HG03159 (cell line): ENCODE results near the gene LHPP.
A peak's percentile ranks its signal among the peaks of the same experiment; 100 is the strongest.

Experiments
- ATAC-seq: cut with Tn5 transposase; IDR thresholded peaks from one replicate; pipeline ENCODE4 v1.9.1; 2021; ENCODE audit warnings: mild to moderate bottlenecking, moderate library complexity; ENCODE audit not compliant: unreplicated experiment

The LHPP gene

GRCh38 chr10:124618470-124619073, 156.9 kb downstream of the LHPP start:
- no peak for ATAC-seq

- ATAC-seq = no peak
These were observed 157.6 kb downstream of the LHPP start for GRCh38 chr10:124619195-124619594.

GRCh38 chr10:124619802-124620490, 158.3 kb downstream of the LHPP start:
- ATAC-seq = peak; percentile 43

GRCh38 chr10:124621637-124622036, 160.0 kb downstream of the LHPP start:
- no peak for ATAC-seq

GRCh38 chr10:124622158-124622557, 160.5 kb downstream of the LHPP start:
- ATAC-seq = no peak

- no peak for ATAC-seq
These were observed 161.4 kb downstream of the LHPP start for GRCh38 chr10:124622866-124623536.

GRCh38 chr10:124624006-124624405, 162.4 kb downstream of the LHPP start:
- no peak for ATAC-seq

GRCh38 chr10:124624466-124624865, 162.8 kb downstream of the LHPP start:
- ATAC-seq = no peak

GRCh38 chr10:124624895-124625294, 163.3 kb downstream of the LHPP start:
- ATAC-seq = no peak

GRCh38 chr10:124625831-124626238, 164.2 kb downstream of the LHPP start:
- no peak for ATAC-seq

GRCh38 chr10:124626759-124627380, 165.2 kb downstream of the LHPP start:
- peak; percentile 59 for ATAC-seq

GRCh38 chr10:124627866-124628675, 166.4 kb downstream of the LHPP start:
- no peak for ATAC-seq

- ATAC-seq = no peak
These were observed 167.0 kb downstream of the LHPP start for GRCh38 chr10:124628676-124629021.

- no peak for ATAC-seq
These were observed 167.8 kb downstream of the LHPP start for GRCh38 chr10:124629415-124629814.

GRCh38 chr10:124629842-124630241, 168.2 kb downstream of the LHPP start:
- no peak for ATAC-seq

GRCh38 chr10:124630551-124630950, 168.9 kb downstream of the LHPP start:
- no peak for ATAC-seq

GRCh38 chr10:124632064-124632531, 170.5 kb downstream of the LHPP start:
- no peak for ATAC-seq

GRCh38 chr10:124632566-124632965, 170.9 kb downstream of the LHPP start:
- no peak for ATAC-seq

- ATAC-seq = no peak
These were observed 174.8 kb downstream of the LHPP start for GRCh38 chr10:124636271-124636995.

GRCh38 chr10:124637091-124637700, 175.6 kb downstream of the LHPP start:
- ATAC-seq = no peak
